ENCODE data around the gene RAB4B.

Gene RAB4B

DNA sequence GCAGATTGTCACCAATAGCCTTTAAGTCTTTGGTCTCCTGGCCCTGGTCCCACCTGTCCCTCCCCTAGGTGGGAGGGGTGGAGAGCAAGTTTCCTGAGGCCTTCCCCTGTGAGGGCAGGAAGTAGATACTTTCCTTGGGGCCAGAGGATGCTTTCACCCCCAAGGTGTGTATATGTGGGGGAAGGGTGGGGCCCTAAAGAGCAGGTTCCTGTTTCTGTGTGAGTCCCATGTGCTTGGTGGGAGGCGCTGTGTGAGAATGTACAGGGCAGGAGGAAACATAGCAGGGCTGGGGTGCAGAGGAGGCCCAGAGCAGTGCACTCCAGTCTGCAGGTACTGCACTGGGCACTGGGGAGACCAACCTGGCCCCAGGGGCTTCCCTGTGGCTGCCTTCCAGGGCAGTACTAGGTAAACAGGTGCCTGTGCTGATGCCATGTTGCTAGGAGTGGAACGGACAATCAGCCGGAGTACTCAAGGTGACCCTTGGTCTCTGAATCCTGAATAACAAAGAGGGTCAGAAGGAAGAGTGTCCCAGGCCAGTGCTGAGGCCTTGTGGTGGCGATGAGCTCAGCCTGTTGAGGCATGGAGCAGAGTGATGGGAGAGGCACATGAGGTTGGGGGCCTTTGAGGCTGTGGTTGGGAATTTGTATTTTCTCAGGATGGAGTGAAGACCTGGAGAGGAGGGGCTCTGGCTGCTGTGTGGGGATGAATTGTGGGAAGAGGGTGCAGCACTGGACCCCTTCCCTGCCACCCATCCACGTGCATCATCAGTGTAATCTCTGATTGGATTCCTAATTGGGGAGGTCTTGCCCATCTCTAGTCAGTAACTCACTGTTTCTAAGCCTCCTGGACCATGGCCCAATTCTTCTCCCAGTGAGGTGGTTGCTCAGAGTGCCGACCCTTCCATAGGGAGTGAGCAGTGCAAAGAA is 26.1 kb downstream of the RAB4B start:
- Histone ChIP-seq H3K4me3 (ENCODE audit: low read depth, low read length) (no peak overlapping the region), H3K4me1 (ENCODE audit: control insufficient read depth, insufficient read depth, low read length) (peaks cover 77% of the 10 kb centered on the region), H3K36me3 (ENCODE audit: control insufficient read depth in 2 of 2, insufficient read depth in 1 of 2, low read length in 2 of 2) (peaks cover 55 to 74% of the 10 kb centered on the region in 2 experiments), H3K9me3 (ENCODE audit: control insufficient read depth, insufficient read depth, low read depth, low read length) (no peaks in the 10 kb centered on the region), H3K27ac (ENCODE audit: extremely low read depth, low read depth, low read length) (peak overlapping the region; percentile 67)
- CTCF ChIA-PET: interaction anchor here (0.6 to 5.6 kb wide), 11 partner anchors 8 to 507 kb away, joined by 3 to 77 read pairs (median 4); no protein-coding TSS in a partner anchor
- POLR2A ChIA-PET: interaction anchor here (1.0 to 8.6 kb wide), 4 partner anchors 26 to 87 kb away, joined by 3 to 86 read pairs (median 30); partner anchors contain the start of genes ACTMAP, COQ8B, ITPKC and RAB4B
- TF ChIP-seq PRDM1 (tag by site-specific recombination; IDR thresholded peaks at IDR 0.05): peak; percentile 52; the same call in 1 of the 2 replicates
- TF ChIP-seq SCRT2 (tag by site-specific recombination; IDR thresholded peaks at IDR 0.05): peak; percentile 88
- no peak for TF ChIP-seq ZNF211 (tag by site-specific recombination; IDR thresholded peaks at IDR 0.05; ENCODE audit: low read depth)
- no peak for TF ChIP-seq ZNF223 (tag by site-specific recombination; IDR thresholded peaks at IDR 0.05)
- TF ChIP-seq, protein P1, sequence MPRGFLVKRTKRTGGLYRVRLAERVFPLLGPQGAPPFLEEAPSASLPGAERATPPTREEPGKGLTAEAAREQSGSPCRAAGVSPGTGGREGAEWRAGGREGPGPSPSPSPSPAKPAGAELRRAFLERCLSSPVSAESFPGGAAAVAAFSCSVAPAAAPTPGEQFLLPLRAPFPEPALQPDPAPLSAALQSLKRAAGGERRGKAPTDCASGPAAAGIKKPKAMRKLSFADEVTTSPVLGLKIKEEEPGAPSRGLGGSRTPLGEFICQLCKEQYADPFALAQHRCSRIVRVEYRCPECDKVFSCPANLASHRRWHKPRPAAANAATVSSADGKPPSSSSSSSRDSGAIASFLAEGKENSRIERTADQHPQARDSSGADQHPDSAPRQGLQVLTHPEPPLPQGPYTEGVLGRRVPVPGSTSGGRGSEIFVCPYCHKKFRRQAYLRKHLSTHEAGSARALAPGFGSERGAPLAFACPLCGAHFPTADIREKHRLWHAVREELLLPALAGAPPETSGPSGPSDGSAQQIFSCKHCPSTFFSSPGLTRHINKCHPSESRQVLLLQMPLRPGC (tag by site-specific recombination; IDR thresholded peaks at IDR 0.05): no peak
- TF ChIP-seq ZNF366 (tag by site-specific recombination; conservative IDR thresholded peaks at IDR 0.05): 0 out of 2 replicates have a peak, but pooled peaks have one; percentile 26
- TF ChIP-seq ZNF132 (tag by site-specific recombination; IDR thresholded peaks at IDR 0.05; ENCODE audit: borderline replicate concordance): no peak
- no peak for TF ChIP-seq ZNF792 (tag by site-specific recombination; IDR thresholded peaks at IDR 0.05)
- no peak for TF ChIP-seq ZNF350 (tag by site-specific recombination; IDR thresholded peaks at IDR 0.05)
- TF ChIP-seq, protein P2, sequence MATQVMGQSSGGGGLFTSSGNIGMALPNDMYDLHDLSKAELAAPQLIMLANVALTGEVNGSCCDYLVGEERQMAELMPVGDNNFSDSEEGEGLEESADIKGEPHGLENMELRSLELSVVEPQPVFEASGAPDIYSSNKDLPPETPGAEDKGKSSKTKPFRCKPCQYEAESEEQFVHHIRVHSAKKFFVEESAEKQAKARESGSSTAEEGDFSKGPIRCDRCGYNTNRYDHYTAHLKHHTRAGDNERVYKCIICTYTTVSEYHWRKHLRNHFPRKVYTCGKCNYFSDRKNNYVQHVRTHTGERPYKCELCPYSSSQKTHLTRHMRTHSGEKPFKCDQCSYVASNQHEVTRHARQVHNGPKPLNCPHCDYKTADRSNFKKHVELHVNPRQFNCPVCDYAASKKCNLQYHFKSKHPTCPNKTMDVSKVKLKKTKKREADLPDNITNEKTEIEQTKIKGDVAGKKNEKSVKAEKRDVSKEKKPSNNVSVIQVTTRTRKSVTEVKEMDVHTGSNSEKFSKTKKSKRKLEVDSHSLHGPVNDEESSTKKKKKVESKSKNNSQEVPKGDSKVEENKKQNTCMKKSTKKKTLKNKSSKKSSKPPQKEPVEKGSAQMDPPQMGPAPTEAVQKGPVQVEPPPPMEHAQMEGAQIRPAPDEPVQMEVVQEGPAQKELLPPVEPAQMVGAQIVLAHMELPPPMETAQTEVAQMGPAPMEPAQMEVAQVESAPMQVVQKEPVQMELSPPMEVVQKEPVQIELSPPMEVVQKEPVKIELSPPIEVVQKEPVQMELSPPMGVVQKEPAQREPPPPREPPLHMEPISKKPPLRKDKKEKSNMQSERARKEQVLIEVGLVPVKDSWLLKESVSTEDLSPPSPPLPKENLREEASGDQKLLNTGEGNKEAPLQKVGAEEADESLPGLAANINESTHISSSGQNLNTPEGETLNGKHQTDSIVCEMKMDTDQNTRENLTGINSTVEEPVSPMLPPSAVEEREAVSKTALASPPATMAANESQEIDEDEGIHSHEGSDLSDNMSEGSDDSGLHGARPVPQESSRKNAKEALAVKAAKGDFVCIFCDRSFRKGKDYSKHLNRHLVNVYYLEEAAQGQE (tag by site-specific recombination; IDR thresholded peaks at IDR 0.05): no peak
- no peak for TF ChIP-seq ZNF660 (tag by site-specific recombination; IDR thresholded peaks at IDR 0.05)
- peak; percentile 41; the same call in 1 of the 2 replicates for TF ChIP-seq ZNF335 (tag by site-specific recombination; conservative IDR thresholded peaks at IDR 0.05)
- no peak; the same call in 1 of the 2 replicates for TF ChIP-seq ZNF10 (tag by site-specific recombination; IDR thresholded peaks at IDR 0.05)
- no peak for TF ChIP-seq GLI4 (tag by site-specific recombination; IDR thresholded peaks at IDR 0.05)
- peak; percentile 43; the same call in 1 of the 2 replicates for TF ChIP-seq ZNF600 (tag by site-specific recombination; IDR thresholded peaks at IDR 0.05)
- TF ChIP-seq, protein P3, sequence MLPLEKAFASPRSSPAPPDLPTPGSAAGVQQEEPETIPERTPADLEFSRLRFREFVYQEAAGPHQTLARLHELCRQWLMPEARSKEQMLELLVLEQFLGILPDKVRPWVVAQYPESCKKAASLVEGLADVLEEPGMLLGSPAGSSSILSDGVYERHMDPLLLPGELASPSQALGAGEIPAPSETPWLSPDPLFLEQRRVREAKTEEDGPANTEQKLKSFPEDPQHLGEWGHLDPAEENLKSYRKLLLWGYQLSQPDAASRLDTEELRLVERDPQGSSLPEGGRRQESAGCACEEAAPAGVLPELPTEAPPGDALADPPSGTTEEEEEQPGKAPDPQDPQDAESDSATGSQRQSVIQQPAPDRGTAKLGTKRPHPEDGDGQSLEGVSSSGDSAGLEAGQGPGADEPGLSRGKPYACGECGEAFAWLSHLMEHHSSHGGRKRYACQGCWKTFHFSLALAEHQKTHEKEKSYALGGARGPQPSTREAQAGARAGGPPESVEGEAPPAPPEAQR (tag by site-specific recombination; IDR thresholded peaks at IDR 0.05): no peak
- TF ChIP-seq, protein P4, sequence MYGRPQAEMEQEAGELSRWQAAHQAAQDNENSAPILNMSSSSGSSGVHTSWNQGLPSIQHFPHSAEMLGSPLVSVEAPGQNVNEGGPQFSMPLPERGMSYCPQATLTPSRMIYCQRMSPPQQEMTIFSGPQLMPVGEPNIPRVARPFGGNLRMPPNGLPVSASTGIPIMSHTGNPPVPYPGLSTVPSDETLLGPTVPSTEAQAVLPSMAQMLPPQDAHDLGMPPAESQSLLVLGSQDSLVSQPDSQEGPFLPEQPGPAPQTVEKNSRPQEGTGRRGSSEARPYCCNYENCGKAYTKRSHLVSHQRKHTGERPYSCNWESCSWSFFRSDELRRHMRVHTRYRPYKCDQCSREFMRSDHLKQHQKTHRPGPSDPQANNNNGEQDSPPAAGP (tag by site-specific recombination; IDR thresholded peaks at IDR 0.05): peak; percentile 59; the same call in 1 of the 2 replicates
- TF ChIP-seq, protein P5, sequence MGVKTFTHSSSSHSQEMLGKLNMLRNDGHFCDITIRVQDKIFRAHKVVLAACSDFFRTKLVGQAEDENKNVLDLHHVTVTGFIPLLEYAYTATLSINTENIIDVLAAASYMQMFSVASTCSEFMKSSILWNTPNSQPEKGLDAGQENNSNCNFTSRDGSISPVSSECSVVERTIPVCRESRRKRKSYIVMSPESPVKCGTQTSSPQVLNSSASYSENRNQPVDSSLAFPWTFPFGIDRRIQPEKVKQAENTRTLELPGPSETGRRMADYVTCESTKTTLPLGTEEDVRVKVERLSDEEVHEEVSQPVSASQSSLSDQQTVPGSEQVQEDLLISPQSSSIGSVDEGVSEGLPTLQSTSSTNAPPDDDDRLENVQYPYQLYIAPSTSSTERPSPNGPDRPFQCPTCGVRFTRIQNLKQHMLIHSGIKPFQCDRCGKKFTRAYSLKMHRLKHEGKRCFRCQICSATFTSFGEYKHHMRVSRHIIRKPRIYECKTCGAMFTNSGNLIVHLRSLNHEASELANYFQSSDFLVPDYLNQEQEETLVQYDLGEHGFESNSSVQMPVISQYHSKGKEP (tag by site-specific recombination; IDR thresholded peaks at IDR 0.05): no peak
- no peak for TF ChIP-seq ZFP69B (tag by site-specific recombination; IDR thresholded peaks at IDR 0.05)
- TF ChIP-seq ZBTB17 (tag by site-specific recombination; IDR thresholded peaks at IDR 0.05): peak; percentile 28; the same call in 1 of the 2 replicates
- 0 out of 2 replicates have a peak, but pooled peaks have one; percentile 3 for TF ChIP-seq ZBTB21 (tag by site-specific recombination; IDR thresholded peaks at IDR 0.05)
- TF ChIP-seq ZNF571 (tag by site-specific recombination; IDR thresholded peaks at IDR 0.05): no peak
- 0 out of 2 replicates have a peak, but pooled peaks have one; percentile 49 for TF ChIP-seq SCRT1 (tag by site-specific recombination; IDR thresholded peaks at IDR 0.05; ENCODE audit: borderline replicate concordance)
- TF ChIP-seq ZNF394 (tag by site-specific recombination; IDR thresholded peaks at IDR 0.05; ENCODE audit: borderline replicate concordance): no peak
- 0 out of 2 replicates have a peak, but pooled peaks have one; percentile 28 for TF ChIP-seq ZNF561 (tag by site-specific recombination; IDR thresholded peaks at IDR 0.05; ENCODE audit: borderline replicate concordance)
- TF ChIP-seq ZNF610 (tag by site-specific recombination; IDR thresholded peaks at IDR 0.05; ENCODE audit: borderline replicate concordance): no peak
